GM19193 (cell line): ENCODE measurements around the gene UBE4B.

Experiments used
- POLR2A ChIP-seq: IDR thresholded peaks from 4 replicates; pipeline ENCODE4 v1.6.1; 2011; ENCODE audit not compliant: insufficient read depth, insufficient read length; ENCODE audit errors: extremely low read depth

Gene UBE4B

GRCh38 chr1:10060311-10061100 is 27.7 kb downstream of the UBE4B start:
- TF ChIP-seq POLR2A, result no peak

GRCh38 chr1:10061276-10061675 is 28.5 kb downstream of the UBE4B start:
- no peak for TF ChIP-seq POLR2A

- TF ChIP-seq POLR2A, result no peak
Measured at GRCh38 chr1:10063878-10064277, 31.1 kb downstream of the UBE4B start.

- no peak for TF ChIP-seq POLR2A
Measured at GRCh38 chr1:10064416-10065343, 31.9 kb downstream of the UBE4B start.

GRCh38 chr1:10065344-10065685 is 32.6 kb downstream of the UBE4B start:
- no peak for TF ChIP-seq POLR2A

- TF ChIP-seq POLR2A, result no peak
Measured at GRCh38 chr1:10065760-10066159, 33.0 kb downstream of the UBE4B start.

GRCh38 chr1:10068605-10069294 is 36.0 kb downstream of the UBE4B start:
- TF ChIP-seq POLR2A, result no peak

GRCh38 chr1:10070206-10070605 is 37.4 kb downstream of the UBE4B start:
- no peak for TF ChIP-seq POLR2A

- TF ChIP-seq POLR2A, result no peak
Measured at GRCh38 chr1:10071640-10072039, 38.9 kb downstream of the UBE4B start.

GRCh38 chr1:10074059-10074851 is 41.5 kb downstream of the UBE4B start:
- no peak for TF ChIP-seq POLR2A

- no peak for TF ChIP-seq POLR2A
Measured at GRCh38 chr1:10074852-10075730, 42.3 kb downstream of the UBE4B start.

GRCh38 chr1:10075732-10076131 is 43.0 kb downstream of the UBE4B start:
- TF ChIP-seq POLR2A, result no peak

GRCh38 chr1:10078494-10078893 is 45.7 kb downstream of the UBE4B start:
- no peak for TF ChIP-seq POLR2A
